HepG2 (cell line): Measurements from ENCODE around the gene ALG3. TPM values are rescaled to one million over a fixed set of nuclear protein-coding genes. Genes with fewer than 3 reads are reported as not detected.

Source experiments
- ATF1 ChIP-seq: IDR thresholded peaks from 2 replicates; pipeline ENCODE4 v1.6.1; 2016; ENCODE audit warnings: mild to moderate bottlenecking, control low read depth
- KAT7 ChIP-seq: IDR thresholded peaks from 2 replicates; pipeline ENCODE4 v1.6.1; 2018; ENCODE audit warnings: borderline replicate concordance, missing compliant biosample characterization
- MXI1 ChIP-seq: IDR thresholded peaks from 3 replicates; pipeline ENCODE4 v1.6.1; 2012; ENCODE audit warnings: low read depth, low read length, inconsistent platforms, borderline replicate concordance
- NFIC ChIP-seq: IDR thresholded peaks from 2 replicates; pipeline ENCODE4 v1.6.1; 2012; ENCODE audit warnings: mild to moderate bottlenecking, low read length, inconsistent platforms
- PHF21A ChIP-seq: sonication (generic); formaldehyde crosslinking; IDR thresholded peaks from 2 replicates; pipeline ENCODE4 v1.5.0; 2020; ENCODE audit warnings: mild to moderate bottlenecking, missing genetic modification reagents
- RARG ChIP-seq: sonication (generic); formaldehyde crosslinking; IDR thresholded peaks from 2 replicates; pipeline ENCODE4 v1.4.0; 2020; ENCODE audit warnings: low read depth, mild to moderate bottlenecking, missing genetic modification reagents
- RBAK ChIP-seq: sonication (generic); formaldehyde crosslinking; IDR thresholded peaks from 2 replicates; pipeline ENCODE4 v1.5.1; 2020; ENCODE audit warnings: mild to moderate bottlenecking, missing genetic modification reagents
- RCOR2 ChIP-seq: IDR thresholded peaks from 2 replicates; pipeline ENCODE4 v1.6.1; 2016; ENCODE audit warnings: missing biosample characterization, missing genetic modification reagents
- SMC3 ChIP-seq: IDR thresholded peaks from 2 replicates; pipeline ENCODE4 v1.6.1; 2011; ENCODE audit warnings: low read length, improper control_type of control experiment
- SMYD3 ChIP-seq: sonication (generic); formaldehyde crosslinking; IDR thresholded peaks from 2 replicates; pipeline ENCODE4 v1.8.1; 2023; ENCODE audit warnings: mild to moderate bottlenecking, missing genetic modification reagents
- TFE3 ChIP-seq: IDR thresholded peaks from 2 replicates; pipeline ENCODE4 v1.6.1; 2016
- ZNF382 ChIP-seq: sonication (generic); formaldehyde crosslinking; IDR thresholded peaks from 2 replicates; pipeline ENCODE4 v1.5.0; 2020; ENCODE audit warnings: missing genetic modification reagents, mild to moderate bottlenecking, borderline replicate concordance
- ZNF549 ChIP-seq: sonication (generic); formaldehyde crosslinking; IDR thresholded peaks from 2 replicates; pipeline ENCODE4 v1.5.0; 2020; ENCODE audit warnings: missing genetic modification reagents
- ZNF761 ChIP-seq: sonication (generic); formaldehyde crosslinking; conservative IDR thresholded peaks from 2 replicates; pipeline ENCODE4 v1.4.0; 2020; ENCODE audit warnings: mild to moderate bottlenecking, missing genetic modification reagents
- polyA plus RNA-seq, 8 experiments: library from polyadenylated mRNA; depleted of rRNA in 3 of 8; stranded (reverse) in 7 of 8; unstranded in 1 of 8; fragments of >200 nt; fragmentation: Illumina TruSeq in 4 of 8; extraction: Trizol in 4 of 8; gene quantifications; 2 replicates each; pipeline versions ENCODE4 v1.2.1 to v1.2.3, GENCODE V29; 2011 to 2016; ENCODE audit warnings: low read depth in 4 of 8, missing spikeins in 1 of 8, mixed read lengths in 1 of 8; ENCODE audit not compliant: insufficient read depth in 1 of 8
- total RNA-seq, 5 experiments: library from RNA; depleted of rRNA; stranded (reverse); fragments of >200 nt; fragmentation: Illumina TruSeq; extraction: Trizol; gene quantifications; 2 replicates each; pipeline ENCODE4 v1.2.3, GENCODE V29; 2016; ENCODE audit warnings: low read depth in 1 of 5
- TF ChIP-seq, protein P1 (sequence below): sonication (generic); formaldehyde crosslinking; IDR thresholded peaks from 2 replicates; pipeline ENCODE4 v1.5.1; 2020; ENCODE audit warnings: missing genetic modification reagents, mild to moderate bottlenecking, borderline replicate concordance
- TF ChIP-seq, protein P2 (sequence below), 2 experiments: IDR thresholded peaks; 2 replicates each; pipeline ENCODE4 v1.6.1; 2011 to 2012; ENCODE audit warnings: low read length in 2 of 2, borderline replicate concordance in 1 of 2, low read depth in 1 of 2, mild to moderate bottlenecking in 1 of 2, moderate library complexity in 1 of 2
- TF ChIP-seq, protein P3 (sequence below): sonication (generic); formaldehyde crosslinking; IDR thresholded peaks from 2 replicates; pipeline ENCODE4 v1.5.0; 2020; ENCODE audit warnings: missing genetic modification reagents
- TF ChIP-seq, protein P4 (sequence below): sonication (generic); formaldehyde crosslinking; IDR thresholded peaks from 2 replicates; pipeline ENCODE4 v1.4.0; 2020; ENCODE audit warnings: missing genetic modification reagents, borderline replicate concordance

The ALG3 gene
- total and polyA plus RNA-seq, 2 of the 13 experiments (the other 11 are each of a cell fraction or from before 2014, with no cell fraction given), result 46.6 to 57.1 TPM

- TF ChIP-seq, protein P1, sequence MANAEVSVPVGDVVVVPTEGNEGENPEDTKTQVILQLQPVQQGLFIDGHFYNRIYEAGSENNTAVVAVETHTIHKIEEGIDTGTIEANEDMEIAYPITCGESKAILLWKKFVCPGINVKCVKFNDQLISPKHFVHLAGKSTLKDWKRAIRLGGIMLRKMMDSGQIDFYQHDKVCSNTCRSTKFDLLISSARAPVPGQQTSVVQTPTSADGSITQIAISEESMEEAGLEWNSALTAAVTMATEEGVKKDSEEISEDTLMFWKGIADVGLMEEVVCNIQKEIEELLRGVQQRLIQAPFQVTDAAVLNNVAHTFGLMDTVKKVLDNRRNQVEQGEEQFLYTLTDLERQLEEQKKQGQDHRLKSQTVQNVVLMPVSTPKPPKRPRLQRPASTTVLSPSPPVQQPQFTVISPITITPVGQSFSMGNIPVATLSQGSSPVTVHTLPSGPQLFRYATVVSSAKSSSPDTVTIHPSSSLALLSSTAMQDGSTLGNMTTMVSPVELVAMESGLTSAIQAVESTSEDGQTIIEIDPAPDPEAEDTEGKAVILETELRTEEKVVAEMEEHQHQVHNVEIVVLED (CRISPR knock-in tag), result no peak
- TF ChIP-seq ATF1 (CRISPR knock-in tag) (no peak), NFIC (peak; percentile 19; the same call in 1 of the 2 replicates), ZNF549 (CRISPR knock-in tag) (no peak), PHF21A (CRISPR knock-in tag) (no peak), KAT7 (no peak; the same call in 1 of the 2 replicates), RARG (CRISPR knock-in tag) (peak; percentile 9; the same call in 1 of the 2 replicates), MXI1 (peak; percentile 94; the same call in 2 of the 3 replicates), ZNF382 (no peak), ZNF761 (0 out of 2 replicates have a peak, but pooled peaks have one; percentile 53), SMC3 (no peak), RBAK (CRISPR knock-in tag) (no peak), TFE3 (CRISPR knock-in tag) (peak; percentile 58; the same call in 1 of the 2 replicates), SMYD3 (CRISPR knock-in tag) (no peak), RCOR2 (CRISPR knock-in tag) (no peak)
- TF ChIP-seq, protein P2, sequence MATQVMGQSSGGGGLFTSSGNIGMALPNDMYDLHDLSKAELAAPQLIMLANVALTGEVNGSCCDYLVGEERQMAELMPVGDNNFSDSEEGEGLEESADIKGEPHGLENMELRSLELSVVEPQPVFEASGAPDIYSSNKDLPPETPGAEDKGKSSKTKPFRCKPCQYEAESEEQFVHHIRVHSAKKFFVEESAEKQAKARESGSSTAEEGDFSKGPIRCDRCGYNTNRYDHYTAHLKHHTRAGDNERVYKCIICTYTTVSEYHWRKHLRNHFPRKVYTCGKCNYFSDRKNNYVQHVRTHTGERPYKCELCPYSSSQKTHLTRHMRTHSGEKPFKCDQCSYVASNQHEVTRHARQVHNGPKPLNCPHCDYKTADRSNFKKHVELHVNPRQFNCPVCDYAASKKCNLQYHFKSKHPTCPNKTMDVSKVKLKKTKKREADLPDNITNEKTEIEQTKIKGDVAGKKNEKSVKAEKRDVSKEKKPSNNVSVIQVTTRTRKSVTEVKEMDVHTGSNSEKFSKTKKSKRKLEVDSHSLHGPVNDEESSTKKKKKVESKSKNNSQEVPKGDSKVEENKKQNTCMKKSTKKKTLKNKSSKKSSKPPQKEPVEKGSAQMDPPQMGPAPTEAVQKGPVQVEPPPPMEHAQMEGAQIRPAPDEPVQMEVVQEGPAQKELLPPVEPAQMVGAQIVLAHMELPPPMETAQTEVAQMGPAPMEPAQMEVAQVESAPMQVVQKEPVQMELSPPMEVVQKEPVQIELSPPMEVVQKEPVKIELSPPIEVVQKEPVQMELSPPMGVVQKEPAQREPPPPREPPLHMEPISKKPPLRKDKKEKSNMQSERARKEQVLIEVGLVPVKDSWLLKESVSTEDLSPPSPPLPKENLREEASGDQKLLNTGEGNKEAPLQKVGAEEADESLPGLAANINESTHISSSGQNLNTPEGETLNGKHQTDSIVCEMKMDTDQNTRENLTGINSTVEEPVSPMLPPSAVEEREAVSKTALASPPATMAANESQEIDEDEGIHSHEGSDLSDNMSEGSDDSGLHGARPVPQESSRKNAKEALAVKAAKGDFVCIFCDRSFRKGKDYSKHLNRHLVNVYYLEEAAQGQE (IDR thresholded peaks at IDR 0.05; ENCODE audit: borderline replicate concordance in 1 of 2, low read depth in 1 of 2, low read length in 2 of 2), result peak in 1 of 2 experiments; percentile 82; a peak in 2 of 4 replicates
- TF ChIP-seq, protein P3, sequence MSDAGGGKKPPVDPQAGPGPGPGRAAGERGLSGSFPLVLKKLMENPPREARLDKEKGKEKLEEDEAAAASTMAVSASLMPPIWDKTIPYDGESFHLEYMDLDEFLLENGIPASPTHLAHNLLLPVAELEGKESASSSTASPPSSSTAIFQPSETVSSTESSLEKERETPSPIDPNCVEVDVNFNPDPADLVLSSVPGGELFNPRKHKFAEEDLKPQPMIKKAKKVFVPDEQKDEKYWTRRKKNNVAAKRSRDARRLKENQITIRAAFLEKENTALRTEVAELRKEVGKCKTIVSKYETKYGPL, result no peak; the same call in 1 of the 2 replicates
- TF ChIP-seq, protein P4, sequence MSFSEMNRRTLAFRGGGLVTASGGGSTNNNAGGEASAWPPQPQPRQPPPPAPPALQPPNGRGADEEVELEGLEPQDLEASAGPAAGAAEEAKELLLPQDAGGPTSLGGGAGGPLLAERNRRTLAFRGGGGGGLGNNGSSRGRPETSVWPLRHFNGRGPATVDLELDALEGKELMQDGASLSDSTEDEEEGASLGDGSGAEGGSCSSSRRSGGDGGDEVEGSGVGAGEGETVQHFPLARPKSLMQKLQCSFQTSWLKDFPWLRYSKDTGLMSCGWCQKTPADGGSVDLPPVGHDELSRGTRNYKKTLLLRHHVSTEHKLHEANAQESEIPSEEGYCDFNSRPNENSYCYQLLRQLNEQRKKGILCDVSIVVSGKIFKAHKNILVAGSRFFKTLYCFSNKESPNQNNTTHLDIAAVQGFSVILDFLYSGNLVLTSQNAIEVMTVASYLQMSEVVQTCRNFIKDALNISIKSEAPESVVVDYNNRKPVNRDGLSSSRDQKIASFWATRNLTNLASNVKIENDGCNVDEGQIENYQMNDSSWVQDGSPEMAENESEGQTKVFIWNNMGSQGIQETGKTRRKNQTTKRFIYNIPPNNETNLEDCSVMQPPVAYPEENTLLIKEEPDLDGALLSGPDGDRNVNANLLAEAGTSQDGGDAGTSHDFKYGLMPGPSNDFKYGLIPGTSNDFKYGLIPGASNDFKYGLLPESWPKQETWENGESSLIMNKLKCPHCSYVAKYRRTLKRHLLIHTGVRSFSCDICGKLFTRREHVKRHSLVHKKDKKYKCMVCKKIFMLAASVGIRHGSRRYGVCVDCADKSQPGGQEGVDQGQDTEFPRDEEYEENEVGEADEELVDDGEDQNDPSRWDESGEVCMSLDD (CRISPR knock-in tag), result no peak
These were observed at the start of gene ALG3 (continued) for GRCh38 chr3:184248454-184249411.
